HG02973 (cell line): Measurements from ENCODE around the gene BDKRB1.

Experiments used
- ATAC-seq: cut with Tn5 transposase; IDR thresholded peaks from one replicate; pipeline ENCODE4 v1.9.1; 2021; ENCODE audit warnings: moderate library complexity; ENCODE audit not compliant: unreplicated experiment

Gene BDKRB1

DNA sequence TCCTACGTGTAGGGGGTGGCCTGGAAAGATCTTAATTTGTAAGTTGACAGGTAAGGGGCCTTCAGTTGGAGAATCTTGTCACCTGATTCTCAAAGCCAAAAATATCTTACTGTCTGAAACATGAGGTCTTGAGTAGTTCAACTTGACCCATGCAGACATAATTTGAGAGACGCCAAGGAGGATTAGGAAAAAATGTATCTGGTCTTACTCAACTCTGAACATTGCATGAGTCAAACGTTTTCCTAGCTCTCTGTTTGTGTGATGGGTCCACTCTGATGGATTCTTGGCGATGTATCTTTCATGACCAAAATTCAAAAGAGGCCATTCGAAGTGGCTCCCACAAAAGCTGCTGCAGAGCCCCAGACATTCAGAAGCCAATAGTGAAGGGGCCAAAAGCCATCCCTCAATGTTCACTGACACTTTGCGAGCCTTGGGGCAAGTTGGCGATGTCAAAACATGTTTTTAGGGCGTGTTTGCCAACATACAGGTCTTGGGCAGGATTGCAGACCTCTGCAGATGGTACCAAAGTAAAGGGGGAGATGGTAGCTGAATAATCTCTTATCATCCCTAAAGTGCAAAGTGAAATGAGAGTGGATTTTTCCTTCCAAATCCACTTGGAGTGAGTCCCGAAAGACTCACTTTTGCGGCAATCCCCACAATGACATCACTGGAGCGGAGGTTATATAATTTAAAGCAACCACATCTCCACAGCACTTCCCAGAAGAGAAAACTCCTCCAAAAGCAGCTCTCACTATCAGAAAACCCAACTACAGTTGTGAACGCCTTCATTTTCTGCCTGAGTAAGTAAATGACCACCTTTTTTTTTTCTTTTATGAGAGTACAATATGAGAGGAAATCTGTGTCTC, at the start of gene BDKRB1:
Gene BDKRB1 (plus strand): TSS at position 710 of the 866 bp plus-strand sequence. CDS start 7,473 bp downstream, outside the sequence.
- ATAC-seq: no peak

DNA sequence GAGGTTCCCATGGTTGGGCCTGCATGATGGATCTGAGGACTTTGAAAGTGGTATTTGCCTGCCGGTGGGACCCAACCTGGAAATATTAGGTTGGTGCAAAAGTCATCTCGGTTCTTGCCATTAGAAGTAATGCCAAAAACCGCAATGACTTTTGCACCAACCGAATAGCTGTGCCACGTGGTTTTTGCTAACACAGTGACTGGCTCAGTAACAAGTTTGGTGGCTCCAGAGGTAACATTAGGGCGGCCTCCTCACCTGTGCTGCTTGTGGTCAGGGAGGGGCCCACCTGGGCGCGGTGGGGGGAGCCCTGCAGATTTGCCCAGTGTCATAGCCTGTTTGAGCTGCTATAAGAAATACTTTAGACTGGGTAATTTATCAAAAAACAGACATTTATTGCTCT, 49.5 kb upstream of the BDKRB1 start:
- ATAC-seq: no peak

- ATAC-seq: no peak
Observed at GRCh38 chr14:96207686-96208085, 48.3 kb upstream of the BDKRB1 start.

GRCh38 chr14:96208739-96209138, 47.3 kb upstream of the BDKRB1 start:
- ATAC-seq: no peak

DNA sequence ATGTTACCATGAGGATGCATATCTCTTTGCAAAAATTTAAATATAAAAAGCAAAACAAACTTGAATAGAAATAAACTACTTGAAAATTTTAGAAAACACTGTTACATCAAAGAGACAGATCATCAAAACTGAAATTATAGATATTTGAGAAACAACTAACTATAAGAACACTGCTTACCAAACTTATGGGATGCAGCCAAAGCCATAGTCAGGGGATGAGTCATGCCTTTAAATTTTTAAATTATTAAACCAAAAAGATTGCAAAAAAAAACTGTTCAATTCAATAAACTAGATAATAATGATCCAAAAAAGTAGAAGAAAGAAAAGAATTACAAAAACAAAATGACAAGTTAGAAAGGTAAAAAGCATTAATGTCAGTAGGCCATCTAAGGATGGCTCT, 43.9 kb upstream of the BDKRB1 start:
- ATAC-seq: no peak

- ATAC-seq: no peak
Observed at GRCh38 chr14:96212896-96213295, 43.1 kb upstream of the BDKRB1 start.

- ATAC-seq: no peak
Observed at GRCh38 chr14:96213871-96214465, 42.0 kb upstream of the BDKRB1 start.

DNA sequence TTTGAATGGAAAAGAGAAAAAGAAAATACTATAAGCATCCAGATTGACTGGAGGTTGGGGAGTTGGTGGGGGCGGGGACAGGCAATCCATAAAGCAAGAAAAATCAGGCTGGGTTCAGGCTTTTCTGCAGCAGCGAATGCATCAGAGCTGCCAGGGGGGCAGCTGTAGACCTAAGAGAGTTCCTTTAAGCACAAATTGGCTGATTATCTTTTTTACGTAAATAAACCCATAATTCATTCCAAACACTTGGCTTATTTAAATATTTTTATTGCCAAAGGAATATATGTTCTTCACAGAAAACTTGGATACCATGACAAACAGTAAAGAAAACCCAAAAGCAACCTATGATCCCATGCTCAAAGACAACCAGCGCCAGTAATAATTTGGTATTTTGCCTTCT, 41.2 kb upstream of the BDKRB1 start:
- no peak for ATAC-seq

DNA sequence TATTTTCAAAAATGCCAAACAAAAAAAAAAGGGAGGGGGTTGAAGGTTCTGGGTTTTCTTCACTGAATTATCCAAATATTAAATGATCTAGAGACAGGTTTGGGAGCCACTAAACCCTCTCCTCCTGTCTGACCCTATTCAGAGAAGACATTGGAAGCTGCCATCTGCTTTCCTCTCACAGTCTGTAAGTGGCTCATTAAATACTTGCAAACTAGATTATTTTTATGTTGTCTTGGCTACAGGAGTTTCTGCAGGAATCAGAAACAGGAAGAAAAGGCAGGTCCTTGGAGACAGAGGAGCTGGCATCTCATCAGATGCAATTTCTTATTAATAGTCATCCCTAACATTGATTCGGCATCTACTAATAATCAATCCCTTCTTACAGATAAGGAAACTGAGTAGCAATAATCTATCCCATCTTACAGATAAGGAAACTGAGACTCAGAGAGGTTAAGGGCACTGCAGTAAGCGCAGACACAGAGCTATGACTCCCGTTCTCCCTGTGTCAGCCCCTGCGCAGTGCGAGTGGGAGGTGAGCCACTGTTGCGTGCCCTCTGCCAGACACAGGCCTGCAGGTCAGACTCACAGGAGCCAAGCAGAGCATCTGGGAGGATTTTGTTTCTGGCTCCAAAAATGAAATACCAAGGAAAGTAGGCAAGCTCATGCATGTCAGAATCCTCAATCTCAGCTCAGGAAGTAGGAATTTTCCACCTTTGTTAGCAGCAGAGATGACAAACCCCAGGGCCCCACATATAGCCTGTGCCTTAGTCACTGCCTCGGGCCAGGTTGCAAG, 40.4 kb upstream of the BDKRB1 start:
- no peak for ATAC-seq

DNA sequence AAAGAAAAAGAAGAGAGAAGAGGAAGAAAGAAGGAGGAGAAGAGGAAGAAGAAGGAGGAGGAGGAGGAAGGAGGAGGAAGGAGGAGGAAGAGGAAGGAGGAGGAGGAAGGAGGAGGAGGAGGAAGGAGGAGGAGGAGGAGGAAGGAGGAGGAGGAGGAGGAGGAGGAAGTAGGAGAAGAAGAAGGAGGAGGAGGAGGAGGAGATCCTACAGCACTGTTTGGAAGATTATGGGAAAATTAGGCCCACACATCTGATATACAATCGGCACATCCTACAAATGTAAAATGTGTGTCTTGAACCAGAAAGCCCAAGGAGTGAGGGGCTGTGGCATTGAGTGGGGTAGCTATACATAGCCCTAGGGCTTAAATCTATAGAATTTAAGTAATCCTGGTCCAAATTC, 39.4 kb upstream of the BDKRB1 start:
- ATAC-seq: no peak

DNA sequence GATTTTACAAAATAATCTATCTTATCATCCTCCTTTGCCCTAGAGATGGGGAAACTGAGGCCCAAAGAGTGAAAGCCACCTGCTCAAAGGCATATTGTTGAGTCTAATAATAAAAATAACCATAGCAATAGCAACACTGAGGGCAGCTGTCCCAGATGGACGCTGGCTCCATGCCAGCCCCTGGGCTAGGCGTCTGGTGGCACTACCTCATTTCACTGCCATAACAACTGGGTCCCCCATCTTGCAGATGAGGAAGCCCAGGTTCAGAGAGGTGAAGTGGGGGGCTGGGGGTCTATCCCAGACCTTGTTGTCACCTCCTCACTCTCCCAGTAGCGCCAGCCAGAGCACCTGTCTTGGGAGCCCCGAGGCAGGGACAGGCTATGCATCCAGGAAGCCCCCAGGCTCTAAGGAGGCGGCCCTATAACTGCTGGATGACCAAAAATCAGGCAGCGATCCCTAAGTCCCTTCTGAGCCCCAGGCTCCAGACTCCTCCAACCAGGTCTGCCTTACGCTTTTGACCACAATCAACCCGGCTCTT, 38.6 kb upstream of the BDKRB1 start:
- ATAC-seq: no peak

GRCh38 chr14:96221109-96221650, 34.8 kb upstream of the BDKRB1 start:
- ATAC-seq: no peak

GRCh38 chr14:96221841-96222240, 34.2 kb upstream of the BDKRB1 start:
- no peak for ATAC-seq

GRCh38 chr14:96224480-96225096, 31.4 kb upstream of the BDKRB1 start:
- ATAC-seq: no peak

GRCh38 chr14:96225213-96225612, 30.8 kb upstream of the BDKRB1 start:
- no peak for ATAC-seq

DNA sequence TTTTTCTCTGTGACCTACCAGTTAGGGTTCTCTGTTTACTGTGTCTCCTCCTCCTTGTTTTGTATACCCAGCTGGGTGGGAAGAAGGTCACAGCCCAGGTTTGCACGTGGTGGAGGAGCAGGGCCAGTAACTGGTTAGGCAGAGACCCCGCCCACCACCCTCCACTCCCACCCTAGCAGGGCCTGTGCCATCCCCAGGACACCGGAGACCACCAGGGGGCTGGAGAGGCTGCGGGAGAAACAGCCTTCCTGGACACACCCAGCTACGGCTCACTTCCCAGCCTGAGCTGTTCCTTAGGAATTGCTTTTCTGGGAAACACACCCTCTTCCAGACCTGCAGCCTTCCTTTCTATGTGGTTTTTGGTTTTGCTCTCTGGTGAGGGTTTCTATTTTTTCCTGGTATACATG, 30.3 kb upstream of the BDKRB1 start:
- no peak for ATAC-seq

DNA sequence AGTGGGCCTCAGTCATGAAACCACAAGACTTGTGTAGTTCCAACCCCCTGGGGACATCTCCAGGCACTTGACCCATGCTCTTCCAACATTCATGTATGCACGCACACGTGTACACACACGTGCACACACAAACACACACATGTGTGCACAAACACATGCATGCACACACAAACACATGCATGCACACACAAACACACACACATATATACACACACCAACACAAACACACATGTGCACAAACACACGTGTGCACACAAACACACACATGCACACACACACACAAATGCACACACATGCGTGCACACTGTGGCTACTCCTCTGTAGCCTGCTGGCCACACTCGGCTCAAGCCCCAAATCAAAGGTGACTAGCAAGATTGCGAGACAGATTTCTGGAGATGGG, 28.6 kb upstream of the BDKRB1 start:
- ATAC-seq: no peak

DNA sequence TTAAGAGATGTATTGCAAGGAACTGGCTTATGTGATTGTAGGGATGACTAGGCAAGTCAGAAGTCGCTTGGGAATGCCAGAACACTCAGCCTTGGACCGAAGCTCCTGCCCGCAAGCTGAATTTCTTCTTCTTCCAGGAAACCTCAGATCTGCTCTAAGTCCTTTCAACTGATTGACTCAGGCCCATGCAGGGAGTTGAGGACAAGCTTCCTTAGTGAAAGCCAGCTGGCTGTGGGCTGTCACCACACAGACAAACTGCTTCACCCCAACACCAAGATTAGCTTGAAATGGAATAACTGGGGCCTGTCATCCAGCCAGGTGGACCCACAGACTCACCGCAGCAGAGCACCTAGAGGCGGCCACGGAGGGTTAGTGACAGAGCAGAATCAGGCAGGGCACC, 26.7 kb upstream of the BDKRB1 start:
- ATAC-seq: no peak

DNA sequence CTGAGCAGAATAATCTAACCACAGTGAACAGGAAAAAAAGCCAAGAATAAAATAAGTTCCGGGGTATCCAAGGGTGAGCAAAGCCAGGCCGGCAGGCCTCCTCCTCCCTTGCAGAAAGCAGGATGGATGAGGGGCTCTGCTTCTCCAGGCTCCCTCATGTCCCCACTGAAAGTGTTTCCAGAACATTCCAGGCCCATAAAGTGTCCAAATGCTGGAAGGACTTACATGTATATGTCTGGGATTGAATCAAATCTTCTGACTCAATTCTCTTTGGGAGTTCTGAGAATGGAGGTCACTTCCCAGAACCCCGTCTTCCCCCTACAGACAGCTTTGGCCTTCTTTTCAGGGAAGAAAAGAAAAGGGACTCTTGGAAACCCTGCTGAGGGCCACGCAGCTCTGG, 25.0 kb upstream of the BDKRB1 start:
- no peak for ATAC-seq

GRCh38 chr14:96231526-96232130, 24.4 kb upstream of the BDKRB1 start:
- ATAC-seq: no peak
